ENCODE measurements around the gene CENPK.

CENPK gene

GRCh38 chr5:65483546-65484346 is 79.2 kb downstream of the CENPK start:
- peak; percentile 72 for TF ChIP-seq CTCF (IDR thresholded peaks at IDR 0.05; ENCODE audit: low read length)
- TF ChIP-seq EZH2 (IDR thresholded peaks at IDR 0.05; ENCODE audit: borderline replicate concordance, low read length), result no peak
- no peaks in the 10 kb centered on the region for H4K20me1 ChIP-seq (ENCODE audit: insufficient read depth, low read length)
- no peaks in the 10 kb centered on the region for H3K36me3 ChIP-seq (ENCODE audit: insufficient read depth, low read length)
- peak overlapping the region; percentile 86 for H3K27ac ChIP-seq (ENCODE audit: low read depth, low read length, poor library complexity, severe bottlenecking)
- H3K27me3 ChIP-seq (ENCODE audit: insufficient read depth, low read length), result no peaks in the 10 kb centered on the region
- H3K4me2 ChIP-seq (ENCODE audit: low read length), result peak overlapping the region; percentile 98
- H3K4me1 ChIP-seq (ENCODE audit: insufficient read depth, low read length, severe bottlenecking), result peaks cover 33% of the 10 kb centered on the region
- H3K4me3 ChIP-seq (ENCODE audit: low read depth, low read length, poor library complexity, severe bottlenecking), result peak overlapping the region; percentile 71
- no peak overlapping the region; the same call in 1 of the 2 replicates for H3K9ac ChIP-seq (ENCODE audit: low read length)
- no peak overlapping the region for H2AFZ ChIP-seq (ENCODE audit: low read length)
- H3K79me2 ChIP-seq (ENCODE audit: insufficient read depth, low read length), result peaks cover 7% of the 10 kb centered on the region; the same call in 1 of the 2 replicates
- no peaks in the 10 kb centered on the region for H3K9me3 ChIP-seq (ENCODE audit: low read length)
- no peaks in the 10 kb centered on the region for H3K9me2 ChIP-seq (ENCODE audit: low read depth, low read length)
- 0 out of 2 replicates have a peak, but pooled peaks cover 3% of the 10 kb centered on the region for H3F3A ChIP-seq (ENCODE audit: insufficient read depth, low read length)

- peak overlapping the region; percentile 72 for H3K9ac ChIP-seq (ENCODE audit: low read length)
- H3K4me3 ChIP-seq (ENCODE audit: low read depth, low read length, poor library complexity, severe bottlenecking), result peak overlapping the region; percentile 71
- H3K27me3 ChIP-seq (ENCODE audit: insufficient read depth, low read length), result no peaks in the 10 kb centered on the region
- peaks cover 7% of the 10 kb centered on the region; the same call in 1 of the 2 replicates for H3K79me2 ChIP-seq (ENCODE audit: insufficient read depth, low read length)
- H2AFZ ChIP-seq (ENCODE audit: low read length), result peak overlapping the region; percentile 76; the same call in 1 of the 2 replicates
- no peaks in the 10 kb centered on the region for H4K20me1 ChIP-seq (ENCODE audit: insufficient read depth, low read length)
- 0 out of 2 replicates have a peak, but pooled peaks cover 3% of the 10 kb centered on the region for H3F3A ChIP-seq (ENCODE audit: insufficient read depth, low read length)
- no peaks in the 10 kb centered on the region for H3K36me3 ChIP-seq (ENCODE audit: insufficient read depth, low read length)
- peaks cover 41% of the 10 kb centered on the region for H3K4me1 ChIP-seq (ENCODE audit: insufficient read depth, low read length, severe bottlenecking)
- no peak for TF ChIP-seq CTCF (IDR thresholded peaks at IDR 0.05; ENCODE audit: low read length)
- no peak for TF ChIP-seq EZH2 (IDR thresholded peaks at IDR 0.05; ENCODE audit: borderline replicate concordance, low read length)
- H3K9me3 ChIP-seq (ENCODE audit: low read length), result no peaks in the 10 kb centered on the region
- no peaks in the 10 kb centered on the region for H3K9me2 ChIP-seq (ENCODE audit: low read depth, low read length)
- peak overlapping the region; percentile 86 for H3K27ac ChIP-seq (ENCODE audit: low read depth, low read length, poor library complexity, severe bottlenecking)
- peak overlapping the region; percentile 98 for H3K4me2 ChIP-seq (ENCODE audit: low read length)
Measured at GRCh38 chr5:65482736-65483545, 80.0 kb downstream of the CENPK start.

- peak overlapping the region; percentile 71 for H3K4me3 ChIP-seq (ENCODE audit: low read depth, low read length, poor library complexity, severe bottlenecking)
- peaks cover 47% of the 10 kb centered on the region for H3K4me1 ChIP-seq (ENCODE audit: insufficient read depth, low read length, severe bottlenecking)
- H3K4me2 ChIP-seq (ENCODE audit: low read length), result peak overlapping the region; percentile 98
- H2AFZ ChIP-seq (ENCODE audit: low read length), result peak overlapping the region; percentile 11; the same call in 1 of the 2 replicates
- 0 out of 2 replicates have a peak, but pooled peaks cover 3% of the 10 kb centered on the region for H3F3A ChIP-seq (ENCODE audit: insufficient read depth, low read length)
- no peaks in the 10 kb centered on the region for H4K20me1 ChIP-seq (ENCODE audit: insufficient read depth, low read length)
- H3K9ac ChIP-seq (ENCODE audit: low read length), result peak overlapping the region; percentile 72
- H3K79me2 ChIP-seq (ENCODE audit: insufficient read depth, low read length), result peaks cover 7% of the 10 kb centered on the region; the same call in 1 of the 2 replicates
- H3K27me3 ChIP-seq (ENCODE audit: insufficient read depth, low read length), result no peaks in the 10 kb centered on the region
- no peaks in the 10 kb centered on the region for H3K9me2 ChIP-seq (ENCODE audit: low read depth, low read length)
- peak overlapping the region; percentile 86 for H3K27ac ChIP-seq (ENCODE audit: low read depth, low read length, poor library complexity, severe bottlenecking)
- TF ChIP-seq EZH2 (IDR thresholded peaks at IDR 0.05; ENCODE audit: borderline replicate concordance, low read length) (no peak), CTCF (IDR thresholded peaks at IDR 0.05; ENCODE audit: low read length) (no peak)
- no peaks in the 10 kb centered on the region for H3K9me3 ChIP-seq (ENCODE audit: low read length)
- H3K36me3 ChIP-seq (ENCODE audit: insufficient read depth, low read length), result no peaks in the 10 kb centered on the region
Measured at GRCh38 chr5:65482296-65482735, 80.7 kb downstream of the CENPK start.
